NOMO-1 treated with DMSO at 0.1 percent for 48 hours (cell line): ENCODE data around the gene SCAP.

Experiments
- DNase-seq: peaks from one replicate; lab custom pipeline; 2025; ENCODE audit not compliant: unreplicated experiment; lab: John Stamatoyannopoulos, UW

SCAP gene

DNA sequence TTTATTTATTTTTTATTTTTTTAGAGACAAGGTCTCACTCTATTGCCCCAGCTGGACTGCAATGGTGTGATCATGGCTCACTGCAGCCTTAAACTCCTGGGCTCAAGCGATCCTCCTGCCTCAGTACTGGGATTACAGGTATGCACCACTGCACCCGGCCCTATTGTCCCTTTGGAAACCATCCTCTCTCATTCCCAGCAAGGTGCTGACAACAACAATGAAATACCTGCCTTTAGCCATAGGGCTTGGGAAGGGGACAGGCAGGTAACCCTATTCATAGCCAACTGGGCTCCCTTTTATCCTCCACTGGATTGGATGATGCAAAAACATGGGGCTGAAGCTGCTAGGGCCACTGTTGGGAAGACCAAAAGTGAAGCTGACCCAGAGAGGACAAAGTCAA is 43.1 kb downstream of the SCAP start:
- no peak for DNase-seq

GRCh38 chr3:47431225-47431624 is 44.5 kb downstream of the SCAP start:
- no peak for DNase-seq

GRCh38 chr3:47430606-47431005 is 45.1 kb downstream of the SCAP start:
- DNase-seq: no peak

DNA sequence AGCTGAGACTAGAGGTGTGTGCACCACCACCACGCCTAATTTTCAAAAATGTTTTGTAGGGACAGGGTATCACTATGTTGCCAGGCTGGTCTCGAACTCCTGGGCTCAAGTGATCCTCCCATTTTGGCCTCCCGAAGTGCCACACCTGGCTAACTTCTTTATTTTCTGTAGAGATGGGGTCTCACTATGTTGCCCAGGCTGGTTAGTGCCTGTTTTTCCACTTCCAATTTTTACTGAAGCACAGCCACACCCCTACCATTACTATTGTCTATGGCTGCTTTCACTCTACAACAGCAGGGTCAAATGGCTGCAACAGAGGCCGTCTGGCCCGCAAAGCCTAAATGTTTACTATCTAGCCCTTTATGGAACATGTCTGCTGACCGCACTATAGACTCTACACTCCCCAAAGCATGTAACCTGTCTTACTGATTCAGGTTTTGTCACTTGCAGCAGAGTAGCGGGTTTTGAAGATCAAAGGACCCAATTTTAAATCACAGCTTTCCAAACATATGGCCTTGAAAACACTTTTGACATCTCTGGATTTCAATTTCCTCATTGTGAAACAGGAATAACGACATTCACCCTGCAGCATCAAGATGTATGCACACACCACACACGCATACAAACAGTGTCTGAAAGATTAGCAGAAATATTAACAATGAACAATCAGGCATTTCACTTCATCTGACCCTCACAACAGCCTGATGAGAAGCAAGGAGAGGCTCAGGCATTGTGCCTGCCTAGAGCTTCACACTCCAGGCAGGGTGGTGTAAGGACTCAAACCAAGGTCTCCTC is 46.1 kb downstream of the SCAP start:
- DNase-seq: no peak

GRCh38 chr3:47428662-47429061 is 47.1 kb downstream of the SCAP start:
- DNase-seq: no peak

GRCh38 chr3:47427866-47428265 is 47.9 kb downstream of the SCAP start:
- no peak for DNase-seq

DNA sequence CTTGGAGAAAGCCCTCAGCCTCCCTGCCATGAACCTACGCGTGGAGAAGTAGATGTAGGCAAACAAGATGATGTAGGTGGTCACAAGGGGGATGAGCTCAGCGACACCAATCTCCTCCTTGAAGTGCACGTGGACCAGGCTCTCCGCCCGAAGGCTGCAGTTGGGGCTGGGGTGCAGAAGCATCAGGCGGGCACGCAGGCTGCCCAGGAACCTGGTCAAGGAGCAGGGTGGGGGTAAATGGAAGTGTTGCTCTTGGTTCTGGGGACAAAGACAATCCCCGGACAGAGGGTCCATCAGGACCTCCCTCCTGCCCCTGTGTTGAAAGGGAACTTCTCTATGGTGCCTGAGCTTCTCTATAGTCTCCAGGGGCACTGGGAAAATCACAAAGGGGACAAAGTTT is 49.8 kb downstream of the SCAP start:
- DNase-seq: no peak

GRCh38 chr3:47425383-47425778 is 50.4 kb downstream of the SCAP start:
- DNase-seq: no peak

- no peak for DNase-seq
Observed at GRCh38 chr3:47424434-47425382, 51.0 kb downstream of the SCAP start.

GRCh38 chr3:47423548-47424145 is 52.1 kb downstream of the SCAP start:
- DNase-seq: no peak

DNA sequence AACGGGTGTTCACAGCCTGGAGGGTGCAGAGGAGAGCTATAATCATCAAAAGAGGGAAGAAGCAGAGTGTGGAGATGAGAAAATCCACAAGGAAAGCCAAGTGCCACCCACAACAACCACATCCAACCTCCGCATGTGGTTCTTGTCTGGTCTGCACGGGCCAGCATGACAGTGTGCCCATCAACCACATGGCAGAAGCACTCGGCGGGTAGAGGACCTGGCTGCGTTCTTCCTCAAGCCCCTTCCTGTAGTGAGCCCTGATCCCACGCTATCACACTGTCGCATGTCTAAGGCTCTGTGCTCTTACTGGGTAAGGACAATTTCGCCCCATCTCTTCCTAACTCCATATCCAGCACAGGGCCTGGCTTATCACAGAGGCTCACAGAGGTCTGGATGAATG is 53.0 kb downstream of the SCAP start:
- no peak for DNase-seq

- no peak for DNase-seq
Observed at GRCh38 chr3:47421741-47422649, 53.7 kb downstream of the SCAP start.

DNA sequence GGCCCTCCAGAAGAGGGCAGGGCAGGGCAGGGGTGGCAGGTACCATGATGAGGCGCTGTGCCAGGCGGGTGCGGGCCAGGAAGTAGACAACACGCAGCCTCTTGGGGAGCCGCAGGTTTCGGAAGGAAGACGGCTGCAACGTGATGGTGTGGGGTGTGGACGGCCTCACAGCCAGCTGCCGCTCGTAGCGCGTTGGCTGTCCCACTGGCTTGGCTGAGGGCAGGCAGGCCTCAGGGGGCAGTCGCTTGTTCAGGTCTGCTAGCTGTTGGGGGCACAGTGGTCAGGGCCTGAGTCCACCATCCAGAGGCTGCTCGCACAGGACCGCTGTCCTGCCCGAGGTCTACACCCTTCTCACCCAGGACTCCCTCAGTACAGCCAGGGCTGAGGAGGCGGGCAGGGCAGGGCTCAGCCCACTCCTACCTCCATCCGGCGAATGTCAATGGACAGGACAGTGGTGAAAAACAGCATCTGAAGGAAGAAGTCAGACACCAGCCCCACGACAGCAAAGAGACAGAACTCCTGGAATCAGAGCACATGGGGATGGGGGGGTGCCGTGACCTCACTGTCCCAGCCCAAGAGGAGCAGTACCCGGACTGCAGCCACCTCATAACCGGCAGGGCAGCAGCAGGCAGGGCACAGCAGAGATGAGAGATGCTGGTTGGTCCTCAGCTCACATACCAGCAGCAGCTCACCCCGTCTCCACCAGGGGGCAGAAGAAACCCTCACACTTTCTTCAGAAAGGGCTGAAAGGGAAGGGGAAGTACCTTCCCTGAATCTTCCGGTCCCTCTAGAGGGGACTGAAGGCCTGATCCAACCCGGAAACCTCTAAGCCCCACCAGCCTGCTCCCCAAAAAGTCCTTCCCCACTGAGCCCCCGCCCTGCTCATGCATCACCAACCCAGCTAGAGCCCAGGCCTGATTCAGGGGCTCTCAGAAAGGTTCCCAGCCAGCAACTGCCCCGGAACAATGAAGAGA is 54.9 kb downstream of the SCAP start:
- peak; percentile 85 for DNase-seq

- DNase-seq: no peak
Observed at GRCh38 chr3:47420044-47420430, 55.7 kb downstream of the SCAP start.

DNA sequence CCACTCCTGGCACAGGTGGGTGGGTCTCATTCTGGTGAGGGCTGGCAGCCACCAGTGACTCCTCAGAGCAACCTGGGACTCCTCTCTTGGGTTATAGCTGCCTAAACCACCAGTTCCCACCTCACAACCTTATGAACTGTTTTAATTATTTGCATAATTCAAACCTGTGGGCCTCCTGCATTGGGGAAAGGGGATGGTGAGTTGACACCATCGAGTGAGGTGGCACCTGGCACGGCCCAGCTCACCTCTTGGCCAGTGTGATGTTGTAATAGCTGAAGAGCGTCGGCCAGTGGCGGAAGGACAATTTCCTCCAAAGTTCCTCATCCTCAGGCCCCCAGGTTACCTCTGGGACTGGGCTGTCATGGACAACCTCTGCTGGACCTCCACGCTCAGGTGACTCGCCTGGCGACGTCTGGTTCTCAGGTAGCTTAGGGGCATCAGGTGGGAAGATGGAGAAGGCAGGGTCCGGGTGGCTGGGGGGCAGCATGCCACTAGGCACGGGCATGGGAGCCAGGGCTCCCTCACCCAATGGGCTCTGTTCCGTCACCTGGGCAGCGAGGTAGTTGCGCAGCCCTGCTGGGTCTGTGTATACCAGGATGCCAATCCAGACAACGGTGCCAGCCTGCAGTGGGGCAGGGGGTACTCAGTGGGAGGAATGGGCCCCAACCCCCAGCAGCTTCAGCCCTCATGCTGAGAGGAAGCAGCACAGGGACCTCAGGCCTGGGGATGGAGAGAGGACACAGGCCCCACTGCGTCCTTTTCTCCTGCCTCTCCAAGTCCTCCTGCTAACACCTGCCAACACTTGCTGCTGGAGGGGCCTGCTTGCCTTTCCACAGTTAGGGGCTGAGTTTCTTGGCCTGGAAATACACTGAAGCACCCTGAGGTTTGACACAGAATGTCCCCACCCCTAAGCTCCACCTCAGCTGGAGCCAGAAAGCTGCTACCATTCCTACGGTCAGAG is 56.4 kb downstream of the SCAP start:
- no peak for DNase-seq

GRCh38 chr3:47418167-47419082 is 57.3 kb downstream of the SCAP start:
- DNase-seq: no peak

DNA sequence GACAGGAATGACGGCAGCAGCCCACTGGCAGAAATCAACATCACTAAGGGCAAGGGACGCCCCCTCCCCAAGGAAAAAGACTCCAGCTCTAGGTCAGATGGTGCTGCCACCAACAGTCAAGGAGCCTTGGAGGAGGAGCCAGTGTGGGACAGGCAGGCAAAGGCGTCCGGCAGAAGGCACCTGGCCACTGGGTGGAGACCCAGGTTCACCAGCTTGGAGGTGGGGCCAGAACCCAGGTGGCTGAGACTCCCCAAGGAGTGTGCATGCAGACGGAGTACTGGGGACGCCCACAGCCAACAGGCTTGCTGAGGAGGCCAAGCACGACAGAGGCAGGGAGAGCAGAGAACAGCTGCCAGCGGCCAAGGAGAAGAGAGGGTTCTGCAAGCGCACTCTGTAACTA is 59.7 kb downstream of the SCAP start:
- no peak for DNase-seq
